Common myeloid progenitor, CD34-positive (primary cell): ENCODE data around the gene KIAA0232.
"Not testable (repeated sequence)": the region's sequence is repeated elsewhere in the genome, so short reads cannot be mapped to it uniquely, and the experiment has no call there.

Experiments used
- CTCF ChIA-PET: fragments of 350-600 bp; sonication (Branson Sonifier 250); formaldehyde crosslinking; loops from one replicate; lab custom pipeline; 2021; ENCODE audit warnings: antibody characterized with exemption; lab: Charles Lee
- POLR2A ChIA-PET: fragments of 350-600 bp; sonication (Branson Sonifier 250); formaldehyde crosslinking; loops from one replicate; lab custom pipeline; 2021; ENCODE audit warnings: antibody characterized with exemption; lab: Charles Lee
- DNase-seq, 3 donors: peaks; one replicate each; pipeline versions ENCODE4 v3.0.0 to v3.0.0-alpha.2; 2013
- H3K27ac ChIP-seq, 2 experiments: 1 replicate in 1 of 2; 2 replicates in 1 of 2; pipeline ENCODE4 v1.7.0; 2013; ENCODE audit warnings: inconsistent platforms in 2 of 2, low read length in 2 of 2, mild to moderate bottlenecking in 2 of 2, low read depth in 1 of 2, moderate library complexity in 1 of 2; ENCODE audit not compliant: severe bottlenecking in 2 of 2, insufficient read depth in 1 of 2, poor library complexity in 1 of 2
- H3K27me3 ChIP-seq, 5 experiments: replicated peaks in 2 of 5; 1 replicate in 3 of 5; 2 replicates in 2 of 5; pipeline versions ENCODE4 v1.6.1 to v1.7.0; 2013; ENCODE audit warnings: low read length in 4 of 5, mild to moderate bottlenecking in 2 of 5, moderate library complexity in 2 of 5, inconsistent platforms in 1 of 5; ENCODE audit not compliant: insufficient read depth in 5 of 5, control insufficient read depth in 4 of 5
- H3K36me3 ChIP-seq, 4 experiments: 1 replicate in 2 of 4; 2 replicates in 2 of 4; pipeline versions ENCODE4 v1.6.1 to v1.7.0; 2013; ENCODE audit warnings: low read length in 3 of 4, control low read depth in 1 of 4, mild to moderate bottlenecking in 1 of 4; ENCODE audit not compliant: control insufficient read depth in 4 of 4, insufficient read depth in 4 of 4
- H3K4me1 ChIP-seq, 4 experiments: 1 replicate in 3 of 4; 2 replicates in 1 of 4; pipeline versions ENCODE4 v1.6.1 to v1.7.1; 2013; ENCODE audit warnings: low read length in 3 of 4, mild to moderate bottlenecking in 3 of 4, control low read depth in 1 of 4, inconsistent platforms in 1 of 4, moderate library complexity in 1 of 4; ENCODE audit not compliant: control insufficient read depth in 4 of 4, insufficient read depth in 4 of 4; ENCODE audit errors: control extremely low read depth in 1 of 4
- H3K4me3 ChIP-seq, 7 experiments: 1 replicate in 4 of 7; 2 replicates in 3 of 7; pipeline versions ENCODE4 v1.5.1 to v1.7.0; 2013; ENCODE audit warnings: mild to moderate bottlenecking in 7 of 7, low read length in 6 of 7, moderate library complexity in 6 of 7, inconsistent platforms in 2 of 7, low read depth in 2 of 7, control low read depth in 1 of 7; ENCODE audit not compliant: insufficient read depth in 4 of 7, control insufficient read depth in 1 of 7; ENCODE audit errors: extremely low read depth in 1 of 7
- H3K9me3 ChIP-seq, 5 experiments: 1 replicate in 4 of 5; 2 replicates in 1 of 5; pipeline versions ENCODE4 v1.6.1 to v1.7.1; 2013; ENCODE audit warnings: low read length in 4 of 5, mild to moderate bottlenecking in 2 of 5, inconsistent platforms in 1 of 5, low read depth in 1 of 5, moderate library complexity in 1 of 5; ENCODE audit not compliant: control insufficient read depth in 4 of 5, insufficient read depth in 2 of 5; ENCODE audit errors: control extremely low read depth in 1 of 5
- WGBS: methylation state at CpG from one replicate; pipeline ENCODE4 v1.1.5; 2013; ENCODE audit not compliant: insufficient coverage; 5-methylcytosine and 5-hydroxymethylcytosine counted together

Gene KIAA0232

GRCh38 chr4:6910960-6911874 lies 128.7 kb downstream of the KIAA0232 start:
- DNase-seq: no peak
- ChIA-PET CTCF (interaction anchor here (0.9 to 3.3 kb wide), 12 partner anchors 12 to 71 kb away, joined by 3 to 14 read pairs (median 4); no protein-coding TSS in a partner anchor), POLR2A (interaction anchor here (0.8 kb wide), 1 partner anchor 22 kb away, joined by 3 read pairs; no protein-coding TSS in a partner anchor)
- Histone ChIP-seq H3K27me3 (peaks cover 0 to 11% (median 4%) of the 10 kb centered on the region in 5 experiments), H3K4me3 (peak overlapping the region in 6 of 7 experiments; percentile 50 to 91 (median 83)), H3K36me3 (no peaks in the 10 kb centered on the region), H3K27ac (no peak overlapping the region), H3K4me1 (peaks cover 12 to 69% (median 61%) of the 10 kb centered on the region in 4 experiments), H3K9me3 (no peaks in the 10 kb centered on the region)
- WGBS: 99% methylated on average over 11 of the region's 15 CpGs

GRCh38 chr4:6911917-6912316 lies 129.4 kb downstream of the KIAA0232 start:
- WGBS: 98% methylated on average over 8 of the region's 10 CpGs
- H3K9me3 ChIP-seq, H3K27me3 ChIP-seq, POLR2A ChIA-PET, H3K27ac ChIP-seq, DNase-seq, H3K36me3 ChIP-seq: not testable (repeated sequence)
- Histone ChIP-seq H3K4me3 (peak overlapping the region in 1 of 7 experiments; percentile 86), H3K4me1 (peaks cover 16 to 76% (median 68%) of the 10 kb centered on the region in 4 experiments)
- CTCF ChIA-PET: interaction anchor here (0.9 to 2.6 kb wide), 8 partner anchors 13 to 71 kb away, joined by 3 to 11 read pairs (median 6); no protein-coding TSS in a partner anchor

GRCh38 chr4:6912441-6912840 lies 129.9 kb downstream of the KIAA0232 start:
- ChIA-PET CTCF (interaction anchor here (0.9 to 2.6 kb wide), 10 partner anchors 14 to 70 kb away, joined by 3 to 11 read pairs (median 6); no protein-coding TSS in a partner anchor), POLR2A (no interaction called here)
- 100% methylated on average over 2 of the region's 4 CpGs for WGBS
- Histone ChIP-seq H3K4me3 (peak overlapping the region in 1 of 7 experiments; percentile 16), H3K27me3 (peaks cover 0 to 3% (median 0%) of the 10 kb centered on the region in 5 experiments), H3K36me3 (no peaks in the 10 kb centered on the region), H3K27ac (no peak overlapping the region), H3K4me1 (peaks cover 19 to 81% (median 71%) of the 10 kb centered on the region in 4 experiments), H3K9me3 (no peaks in the 10 kb centered on the region)
- no peak for DNase-seq

- CTCF ChIA-PET: interaction anchor here (1.4 to 2.6 kb wide), 6 partner anchors 24 to 159 kb away, joined by 3 to 11 read pairs (median 6); no protein-coding TSS in a partner anchor
- POLR2A ChIA-PET: no interaction called here
- H3K27ac ChIP-seq: no peak overlapping the region
These were observed 130.9 kb downstream of the KIAA0232 start for GRCh38 chr4:6913350-6913905.

GRCh38 chr4:6914448-6914847 lies 131.9 kb downstream of the KIAA0232 start:
- no peaks in the 10 kb centered on the region for H3K27me3 ChIP-seq
- 94% methylated on average over 5 of the region's 9 CpGs for WGBS
- DNase-seq: no peak
- ChIA-PET POLR2A (no interaction called here), CTCF (interaction anchor here (1.1 to 2.5 kb wide), 6 partner anchors 23 to 158 kb away, joined by 3 to 11 read pairs (median 4); no protein-coding TSS in a partner anchor)
- no peaks in the 10 kb centered on the region for H3K9me3 ChIP-seq
- no peak overlapping the region for H3K27ac ChIP-seq
- no peaks in the 10 kb centered on the region for H3K36me3 ChIP-seq
- H3K4me3 ChIP-seq: no peak overlapping the region
- peaks cover 19 to 86% (median 69%) of the 10 kb centered on the region in 4 experiments for H3K4me1 ChIP-seq

More at GRCh38 chr4:6913350-6913905, 130.9 kb downstream of the KIAA0232 start:
- H3K9me3 ChIP-seq: no peaks in the 10 kb centered on the region
- no peaks in the 10 kb centered on the region for H3K27me3 ChIP-seq
- DNase-seq: no peak
- H3K4me1 ChIP-seq: peaks cover 20 to 83% (median 71%) of the 10 kb centered on the region in 4 experiments
- H3K4me3 ChIP-seq: no peak overlapping the region
- no peaks in the 10 kb centered on the region for H3K36me3 ChIP-seq
- 96% methylated on average over 3 of the region's 6 CpGs for WGBS

- no peaks in the 10 kb centered on the region for H3K27me3 ChIP-seq
These were observed 132.8 kb downstream of the KIAA0232 start for GRCh38 chr4:6915041-6916005.

More at GRCh38 chr4:6915041-6916005, 132.8 kb downstream of the KIAA0232 start:
- 98% methylated on average over 9 of the region's 18 CpGs for WGBS
- peaks cover 19 to 89% (median 64%) of the 10 kb centered on the region in 4 experiments for H3K4me1 ChIP-seq
- DNase-seq: no peak
- H3K4me3 ChIP-seq: peak overlapping the region in 1 of 7 experiments; percentile 13
- H3K27ac ChIP-seq: peak overlapping the region in 1 of 2 experiments; percentile 74
- ChIA-PET POLR2A (no interaction called here), CTCF (interaction anchor here (0.9 to 1.4 kb wide), 5 partner anchors 28 to 82 kb away, joined by 3 to 4 read pairs (median 3); no protein-coding TSS in a partner anchor)
- H3K9me3 ChIP-seq: no peaks in the 10 kb centered on the region
- H3K36me3 ChIP-seq: no peaks in the 10 kb centered on the region
